Caki2 (cell line): ENCODE results near the gene NXPH3. TPM values are rescaled to one million over a fixed set of nuclear protein-coding genes. Genes with fewer than 3 reads are reported as not detected.
"Not testable (repeated sequence)": the region's sequence is repeated elsewhere in the genome, so short reads cannot be mapped to it uniquely, and the experiment has no call there.

Source experiments
- DNase-seq: peaks from one replicate; pipeline ENCODE4 v3.0.0-alpha.2; 2015; ENCODE audit warnings: low read depth
- in situ Hi-C: cut with HindIII; loops from 2 replicates; pipeline ENCODE4 v1.10.0; 2016; ENCODE audit warnings: low sequenced_read_pairs, low pct_unique_long_range_greater_than_20kb, mixed read lengths
- total RNA-seq: library from RNA; depleted of rRNA; stranded (reverse); fragments of >200 nt; shearing (Covaris generic); gene quantifications from 2 replicates; pipeline ENCODE4 v1.2.3, GENCODE V29; 2014; ENCODE audit warnings: low replicate concordance

NXPH3 gene
- total RNA-seq, 1 experiment from 2014 or later: 0.27 TPM

DNA sequence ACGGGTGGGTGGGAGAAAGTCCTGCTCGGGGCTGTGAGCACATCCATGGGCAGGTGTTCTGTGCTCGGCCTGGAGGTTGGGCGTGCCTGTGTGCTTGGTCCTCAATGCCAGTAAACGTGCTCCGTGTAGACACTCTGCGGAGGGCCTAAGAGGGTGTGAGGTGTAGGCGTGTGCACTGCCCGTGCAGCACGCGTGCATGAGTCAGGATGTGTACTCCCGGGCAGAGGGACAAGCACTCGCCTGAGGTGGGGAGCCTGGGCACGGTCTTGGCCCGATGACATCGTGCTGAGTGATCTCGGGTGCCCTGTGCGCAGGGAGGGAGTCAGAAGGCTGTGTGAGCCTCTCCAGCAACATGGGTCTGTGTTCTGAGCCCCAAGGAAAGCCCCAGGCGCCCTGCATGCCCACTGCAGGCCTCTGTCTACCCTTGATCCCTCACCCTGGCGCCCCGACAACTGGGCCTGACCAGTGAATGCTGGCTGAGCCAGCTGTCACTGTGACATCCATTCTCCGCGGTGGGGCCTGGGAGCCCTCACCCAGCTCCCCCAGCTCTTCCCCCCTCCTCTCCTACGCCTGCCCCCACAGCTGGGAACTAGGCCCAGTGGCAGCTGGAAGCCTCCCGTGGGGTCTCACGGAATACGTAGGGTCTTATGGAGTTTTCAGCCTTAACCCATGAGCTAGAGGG lies 23.5 kb upstream of the NXPH3 start:
- no peak for DNase-seq
- in situ Hi-C loops: no loop called here

DNA sequence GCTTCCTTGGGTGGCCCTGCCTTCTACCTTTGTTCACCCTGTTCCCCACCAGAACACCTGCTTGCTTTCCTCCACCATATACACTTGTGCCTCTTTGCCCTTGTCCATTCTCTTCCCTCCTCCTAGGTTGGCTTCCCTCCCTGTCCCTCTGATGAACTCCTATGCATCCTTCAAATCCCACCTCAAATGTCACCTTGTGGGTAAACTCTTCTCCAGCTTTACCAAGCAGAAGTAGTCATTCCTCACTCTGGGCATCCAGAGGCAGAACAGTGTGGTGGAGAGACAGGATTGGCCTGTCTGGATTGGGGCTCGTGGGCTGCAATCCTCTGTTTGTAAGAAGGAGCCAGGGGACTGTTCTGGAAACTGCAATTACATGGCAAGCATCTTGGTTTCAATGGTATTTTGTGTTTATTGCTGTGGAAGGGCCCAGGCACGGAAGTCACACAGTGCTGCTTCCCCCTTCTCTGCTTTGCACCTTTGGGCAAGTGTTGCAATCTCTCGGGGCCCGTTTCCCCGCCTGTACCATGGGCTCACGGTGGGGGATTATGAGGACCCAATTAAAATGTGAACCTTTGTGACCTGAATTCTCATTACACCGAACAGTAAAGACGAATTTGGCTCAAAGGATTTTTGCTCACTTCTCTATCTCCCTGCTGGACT lies 21.9 kb upstream of the NXPH3 start:
- in situ Hi-C loops: no loop called here
- no peak for DNase-seq

DNA sequence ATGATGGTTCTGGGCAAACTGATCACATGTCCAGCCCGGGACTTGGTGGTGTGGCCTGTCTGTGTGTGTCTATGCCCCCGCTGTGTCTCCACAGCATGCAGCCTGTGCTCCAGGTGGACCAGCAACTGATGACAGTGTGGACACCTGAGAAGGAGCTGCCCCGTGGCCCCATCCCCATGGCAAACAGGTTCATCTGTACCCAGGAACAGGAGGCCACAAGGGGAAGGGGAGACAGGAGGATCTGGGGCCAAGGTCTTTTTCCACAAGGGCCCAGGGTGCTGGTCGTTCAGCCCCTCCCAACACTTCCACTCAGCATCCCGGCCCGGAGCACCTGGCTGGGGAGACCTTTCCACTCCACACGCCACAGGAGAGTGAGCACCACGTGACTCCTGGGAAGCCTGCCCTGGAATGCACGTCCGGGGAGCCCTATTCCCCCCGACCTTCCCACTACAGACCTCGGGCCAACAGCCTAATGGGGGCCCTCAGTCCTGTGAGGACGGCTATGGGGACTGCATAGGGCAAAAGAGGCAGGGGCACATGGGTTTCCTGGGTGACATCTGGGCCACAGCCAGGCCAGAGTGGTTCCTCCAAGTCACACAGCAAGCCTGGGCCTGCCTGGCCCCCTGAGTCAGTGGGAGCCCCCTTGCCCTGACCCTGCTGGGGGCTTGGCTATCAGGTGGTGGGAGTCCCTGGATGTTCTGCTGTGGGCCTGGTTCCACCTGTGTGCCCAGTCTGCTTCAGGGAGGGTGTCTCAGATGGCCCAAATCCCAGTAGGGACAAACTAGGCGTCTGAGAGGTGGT lies 20.8 kb upstream of the NXPH3 start:
- in situ Hi-C loops: no loop called here
- DNase-seq: no peak

GRCh38 chr17:49555495-49556222 lies 20.0 kb upstream of the NXPH3 start:
- no peak for DNase-seq
- in situ Hi-C loops: no loop called here

GRCh38 chr17:49556223-49556943 lies 19.3 kb upstream of the NXPH3 start:
- in situ Hi-C loops: no loop called here
- DNase-seq: peak; percentile 60

DNA sequence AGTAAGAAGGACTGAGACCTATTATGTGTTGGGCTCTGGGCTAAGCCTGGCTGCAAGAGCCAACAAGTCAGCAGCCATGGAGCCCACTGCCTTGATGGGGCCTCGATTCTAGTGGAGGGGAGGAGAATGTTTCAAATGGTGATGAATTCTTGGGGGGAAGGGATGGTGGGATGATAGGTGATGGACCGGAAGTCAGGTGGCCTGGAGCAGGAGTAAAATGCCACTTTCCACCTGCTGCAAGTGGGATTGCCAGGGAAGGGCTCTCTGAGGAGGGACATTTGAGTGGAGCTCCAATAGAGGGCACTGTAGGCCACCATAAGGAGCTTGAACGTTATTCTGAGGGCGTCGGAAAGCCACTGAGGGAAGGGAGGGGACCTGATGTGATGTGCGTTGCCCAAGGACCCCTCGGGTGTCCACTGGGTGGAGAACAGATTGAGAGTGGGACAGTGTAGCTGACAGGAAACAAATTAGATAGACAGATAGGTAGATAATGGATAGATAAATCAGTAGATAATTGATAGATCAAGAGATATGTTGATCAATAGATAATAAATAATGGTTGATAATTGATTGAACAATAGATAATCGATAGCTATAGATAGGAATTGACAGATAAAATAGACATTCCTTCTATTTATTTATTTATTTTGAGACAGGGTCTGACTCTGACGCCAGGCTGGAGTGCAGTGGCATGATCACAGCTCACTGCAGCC lies 18.2 kb upstream of the NXPH3 start:
- in situ Hi-C loops: no loop called here
- no peak for DNase-seq

DNA sequence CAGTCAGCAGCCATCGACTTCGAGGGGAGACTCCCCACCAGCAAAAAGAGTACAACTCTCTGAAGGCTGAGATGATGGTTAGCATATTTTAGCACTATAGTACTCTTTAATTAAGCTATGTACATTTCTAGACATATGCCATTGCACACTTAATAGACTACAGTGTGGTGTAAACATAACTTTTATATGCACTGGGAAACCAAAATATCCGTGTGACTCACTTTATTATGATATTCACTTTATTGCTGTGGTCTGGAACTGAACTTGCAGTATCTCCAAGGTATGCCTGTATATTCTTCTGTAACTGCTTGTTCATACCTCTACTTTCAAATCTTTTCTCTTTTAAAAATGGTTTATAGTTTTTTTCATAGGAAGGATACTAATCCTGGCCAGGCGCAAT lies 11.0 kb upstream of the NXPH3 start:
- DNase-seq: no peak
- in situ Hi-C loops: no loop called here

- no peak for DNase-seq
- in situ Hi-C loops: no loop called here
Measured at GRCh38 chr17:49565948-49566491, 9.7 kb upstream of the NXPH3 start.

DNA sequence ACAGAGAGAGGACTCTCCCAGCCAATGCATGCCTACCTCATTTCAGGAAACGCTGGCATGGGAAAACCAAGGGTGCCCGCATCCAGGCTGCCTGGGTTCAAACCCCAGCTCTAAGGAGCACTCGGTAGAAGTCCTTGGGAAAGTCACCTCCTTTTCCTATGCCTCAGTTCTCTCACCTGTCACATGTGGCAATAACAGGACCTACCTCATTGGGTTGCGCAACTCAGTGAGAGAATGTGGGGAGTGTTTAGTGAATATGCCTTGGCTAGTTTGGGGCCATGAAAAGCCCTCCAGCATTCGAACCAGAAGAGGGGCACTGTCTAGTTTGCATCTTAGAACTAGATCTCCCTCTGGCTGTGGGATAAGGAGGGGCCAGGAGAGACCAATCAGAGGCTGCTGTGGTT lies 9.0 kb upstream of the NXPH3 start:
- in situ Hi-C loops: no loop called here

DNA sequence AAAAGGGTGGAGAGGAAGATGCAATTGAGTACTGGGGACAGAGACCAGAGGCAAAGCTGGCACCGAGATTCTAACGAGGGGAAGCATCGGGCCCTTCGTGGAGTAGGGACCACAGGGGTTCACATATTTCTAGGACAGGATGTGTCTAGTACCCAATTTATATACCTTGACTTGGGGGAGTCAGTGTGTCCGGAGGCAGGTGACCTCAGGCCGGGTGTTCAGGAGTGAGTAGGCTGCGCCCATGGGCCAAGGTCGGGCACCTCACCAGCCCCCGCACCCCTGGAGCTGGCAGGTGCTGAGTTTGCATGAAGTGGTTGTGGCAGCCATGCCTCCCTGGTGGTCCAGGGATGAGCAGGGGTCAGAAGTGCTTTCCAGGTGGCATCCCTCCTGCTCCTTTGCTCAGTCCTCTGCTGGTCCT lies 8.6 kb upstream of the NXPH3 start:
- in situ Hi-C loops: no loop called here
- no peak for DNase-seq

More for the DNA sequence above, 9.0 kb upstream of the NXPH3 start:
- no peak for DNase-seq

DNA sequence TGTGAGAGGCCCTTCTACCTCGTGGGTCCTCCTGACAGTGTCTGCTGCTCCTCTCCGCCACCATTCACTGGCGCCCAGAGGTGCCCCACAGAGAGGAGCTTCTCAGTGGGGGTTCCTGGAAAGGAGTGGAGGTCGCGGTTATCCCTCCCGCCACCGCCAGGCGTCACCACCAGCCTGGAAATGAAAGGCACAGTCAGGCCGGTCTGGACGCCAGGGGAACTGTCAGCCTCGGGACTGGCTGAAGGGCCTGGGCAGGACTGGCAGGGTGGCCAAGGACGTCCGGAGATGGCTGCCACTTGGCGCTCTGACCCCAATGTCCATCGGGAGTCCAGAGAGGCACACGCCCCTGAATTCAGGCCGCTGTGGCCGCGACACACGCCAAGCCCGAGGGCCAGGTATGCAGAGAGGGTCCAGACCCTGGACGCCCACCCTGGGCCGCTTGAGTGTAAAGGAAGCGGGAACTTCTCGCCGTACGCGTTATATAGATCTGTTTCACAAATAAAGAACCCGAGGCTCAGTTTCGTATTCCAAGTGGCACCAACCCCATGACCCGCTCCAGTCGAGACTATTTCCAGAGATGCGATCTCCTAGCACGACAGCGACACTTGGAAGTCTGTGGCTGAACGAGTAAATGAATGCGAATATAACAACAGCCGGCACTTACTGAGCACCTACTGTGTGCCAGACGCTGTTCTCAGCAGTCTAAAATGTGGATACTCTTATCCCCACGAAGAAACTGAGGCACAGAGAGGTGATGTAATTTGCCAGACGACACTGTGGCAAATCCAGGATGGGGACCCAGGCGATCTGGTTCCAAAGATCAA lies 7.6 kb upstream of the NXPH3 start:
- peak; percentile 75 for DNase-seq
- in situ Hi-C loops: no loop called here

- in situ Hi-C loops, DNase-seq: not testable (repeated sequence)
Measured at GRCh38 chr17:49568695-49569047, 7.0 kb upstream of the NXPH3 start.

DNA sequence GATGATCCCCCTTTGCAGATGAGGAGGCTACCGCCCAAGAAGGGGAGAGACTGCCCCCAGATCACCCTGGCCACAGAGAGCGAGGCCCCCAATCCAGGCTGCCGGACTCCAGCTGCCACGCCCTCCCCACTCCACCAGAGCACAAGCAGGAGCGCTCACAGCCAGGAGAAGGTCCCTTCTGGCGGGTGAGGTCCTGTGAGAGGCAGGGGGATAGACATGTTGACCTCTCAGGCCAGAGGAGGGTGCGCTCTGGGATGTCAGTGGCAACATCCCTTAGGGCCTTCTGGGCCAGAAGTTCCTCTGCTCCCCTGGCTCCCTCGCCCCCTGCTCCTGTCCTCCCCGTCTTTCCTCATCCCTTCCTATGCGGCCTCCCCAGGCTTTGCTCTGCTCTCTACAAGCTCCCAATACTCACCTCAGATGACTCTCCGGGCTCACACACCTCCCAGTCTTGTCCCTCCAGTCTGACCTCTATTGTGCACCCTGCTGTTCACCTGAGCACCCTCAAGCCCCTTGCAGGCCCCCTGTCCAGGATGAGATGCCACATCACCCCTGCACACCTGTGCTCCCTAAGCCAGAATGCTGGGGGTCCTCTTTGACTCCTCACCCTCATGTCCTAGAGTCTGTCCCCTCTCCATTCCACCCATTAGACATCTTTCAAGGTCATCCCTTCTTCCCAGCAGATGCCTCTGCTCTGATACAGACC lies 5.0 kb upstream of the NXPH3 start:
- in situ Hi-C loops: no loop called here
- DNase-seq: no peak

- in situ Hi-C loops: no loop called here
- DNase-seq: no peak
Measured at GRCh38 chr17:49571283-49571682, 4.4 kb upstream of the NXPH3 start.

GRCh38 chr17:49571764-49572163 lies 3.9 kb upstream of the NXPH3 start:
- no peak for DNase-seq
- in situ Hi-C loops: no loop called here

DNA sequence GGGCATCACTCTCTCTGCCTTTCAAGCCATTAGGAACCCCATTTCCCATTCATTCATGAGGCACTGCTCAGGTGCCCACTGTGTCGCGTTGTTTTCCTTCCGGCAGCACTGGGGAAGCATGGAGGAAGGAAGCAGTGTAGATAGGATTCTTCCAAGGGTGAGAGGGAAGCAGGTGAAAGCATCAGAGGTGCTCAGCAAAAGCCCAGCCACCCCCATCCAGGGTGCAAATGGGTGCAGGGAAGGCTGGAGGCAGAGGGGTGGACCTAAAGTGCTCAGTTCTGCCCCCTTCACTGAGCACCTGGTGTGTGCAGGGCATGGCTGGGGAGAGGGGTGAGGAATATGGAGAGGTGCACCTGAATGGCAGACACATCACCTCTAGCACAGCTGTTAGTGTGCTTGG lies 3.4 kb upstream of the NXPH3 start:
- in situ Hi-C loops: no loop called here
- DNase-seq: no peak
